Neural crest cell (in vitro differentiated cells): ENCODE data around the gene ZMYM1. TPM values are rescaled to one million over a fixed set of nuclear protein-coding genes. Genes with fewer than 3 reads are reported as not detected.

Experiments
- DNase-seq: peaks from one replicate; pipeline ENCODE4 v3.0.0; 2021; ENCODE audit warnings: low read depth, mixed read lengths, low spot score
- H3K27ac Mint-ChIP-seq: one replicate; pipeline ENCODE4 v1.8.0; 2021; ENCODE audit warnings: mild to moderate bottlenecking, mixed read lengths; ENCODE audit not compliant: unreplicated experiment
- H3K27me3 Mint-ChIP-seq: 2 replicates; pipeline ENCODE4 v1.8.0; 2021; ENCODE audit warnings: low read depth, mild to moderate bottlenecking, mixed read lengths
- H3K36me3 Mint-ChIP-seq: 2 replicates; pipeline ENCODE4 v1.8.0; 2021; ENCODE audit warnings: low read depth, mild to moderate bottlenecking, mixed read lengths
- H3K4me1 Mint-ChIP-seq: 2 replicates; pipeline ENCODE4 v1.8.0; 2021; ENCODE audit warnings: mixed read lengths
- H3K4me3 Mint-ChIP-seq: one replicate; pipeline ENCODE4 v1.8.0; 2021; ENCODE audit warnings: mild to moderate bottlenecking, mixed read lengths
- H3K9me3 Mint-ChIP-seq: 2 replicates; pipeline ENCODE4 v1.8.0; 2021; ENCODE audit warnings: mixed read lengths
- total RNA-seq: library from RNA; stranded (reverse); gene quantifications from 2 replicates; pipeline ENCODE4 v1.2.1, GENCODE V29; 2021
- TF ChIP-seq, protein P1 (sequence below): fragments of 200-600 bp; sonication (generic); conservative IDR thresholded peaks from 2 replicates; pipeline ENCODE4 v1.5.0; 2021; ENCODE audit warnings: antibody characterized with exemption, mild to moderate bottlenecking

ZMYM1 gene
- total RNA-seq, 1 donor from 2014 or later = 29.3 TPM

- TF ChIP-seq, protein P1, sequence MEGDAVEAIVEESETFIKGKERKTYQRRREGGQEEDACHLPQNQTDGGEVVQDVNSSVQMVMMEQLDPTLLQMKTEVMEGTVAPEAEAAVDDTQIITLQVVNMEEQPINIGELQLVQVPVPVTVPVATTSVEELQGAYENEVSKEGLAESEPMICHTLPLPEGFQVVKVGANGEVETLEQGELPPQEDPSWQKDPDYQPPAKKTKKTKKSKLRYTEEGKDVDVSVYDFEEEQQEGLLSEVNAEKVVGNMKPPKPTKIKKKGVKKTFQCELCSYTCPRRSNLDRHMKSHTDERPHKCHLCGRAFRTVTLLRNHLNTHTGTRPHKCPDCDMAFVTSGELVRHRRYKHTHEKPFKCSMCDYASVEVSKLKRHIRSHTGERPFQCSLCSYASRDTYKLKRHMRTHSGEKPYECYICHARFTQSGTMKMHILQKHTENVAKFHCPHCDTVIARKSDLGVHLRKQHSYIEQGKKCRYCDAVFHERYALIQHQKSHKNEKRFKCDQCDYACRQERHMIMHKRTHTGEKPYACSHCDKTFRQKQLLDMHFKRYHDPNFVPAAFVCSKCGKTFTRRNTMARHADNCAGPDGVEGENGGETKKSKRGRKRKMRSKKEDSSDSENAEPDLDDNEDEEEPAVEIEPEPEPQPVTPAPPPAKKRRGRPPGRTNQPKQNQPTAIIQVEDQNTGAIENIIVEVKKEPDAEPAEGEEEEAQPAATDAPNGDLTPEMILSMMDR = no peak
- Mint-ChIP-seq H3K36me3 (peaks cover 17% of the 10 kb centered on the region), H3K27ac (no peak overlapping the region), H3K4me1 (no peaks in the 10 kb centered on the region), H3K4me3 (no peak overlapping the region), H3K9me3 (no peaks in the 10 kb centered on the region), H3K27me3 (no peaks in the 10 kb centered on the region)
- DNase-seq = no peak
These were observed 36.5 kb downstream of the ZMYM1 start for GRCh38 chr1:35115459-35116383.

DNA sequence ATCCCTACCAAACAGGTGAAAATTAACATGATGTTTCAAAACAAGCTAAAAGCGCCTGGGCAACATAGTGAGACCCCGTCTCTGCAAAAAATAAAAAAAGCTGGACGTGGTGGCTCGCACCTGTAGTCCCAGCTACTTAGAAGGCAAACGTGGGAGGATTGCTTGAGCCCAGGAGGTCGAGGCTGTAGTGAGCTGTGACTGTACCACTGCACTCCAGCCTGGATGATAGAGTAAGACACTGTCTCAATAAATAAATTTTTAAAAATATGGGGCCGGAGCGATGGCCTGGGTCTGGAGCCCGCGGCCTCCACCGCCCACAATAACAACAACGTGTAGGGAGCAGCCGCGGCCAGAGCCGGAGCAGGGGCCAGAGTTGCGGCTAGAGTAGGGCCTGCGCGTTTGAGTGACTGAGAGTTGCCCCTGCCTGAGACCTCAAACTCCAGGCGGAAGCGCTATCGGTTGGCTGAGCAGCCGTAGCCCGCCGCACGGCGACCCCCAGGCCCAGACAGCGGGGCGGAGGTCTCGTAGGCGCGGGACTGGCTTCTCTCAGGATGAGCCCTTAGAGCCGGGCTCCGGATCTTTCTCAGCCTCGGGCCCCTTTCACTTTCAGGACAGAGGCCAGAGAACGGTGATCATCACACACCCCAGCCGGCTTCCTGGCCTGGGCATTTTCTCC is 41.4 kb downstream of the ZMYM1 start:
- TF ChIP-seq, protein P1 = no peak
- no peak for DNase-seq
- H3K36me3 Mint-ChIP-seq = peaks cover 11% of the 10 kb centered on the region

GRCh38 chr1:35122311-35122710 is 43.1 kb downstream of the ZMYM1 start:
- H3K9me3 Mint-ChIP-seq = peaks cover 10% of the 10 kb centered on the region
- no peak for DNase-seq
- peaks cover 6% of the 10 kb centered on the region for H3K36me3 Mint-ChIP-seq
- no peaks in the 10 kb centered on the region for H3K27me3 Mint-ChIP-seq
- TF ChIP-seq, protein P1 = no peak
- no peak overlapping the region for H3K4me3 Mint-ChIP-seq
- no peak overlapping the region for H3K27ac Mint-ChIP-seq
- H3K4me1 Mint-ChIP-seq = no peaks in the 10 kb centered on the region

More for the DNA sequence above, 41.4 kb downstream of the ZMYM1 start:
- no peaks in the 10 kb centered on the region for H3K4me1 Mint-ChIP-seq
- H3K4me3 Mint-ChIP-seq = no peak overlapping the region
- H3K27me3 Mint-ChIP-seq = no peaks in the 10 kb centered on the region
- H3K27ac Mint-ChIP-seq = no peak overlapping the region
- H3K9me3 Mint-ChIP-seq = peaks cover 3% of the 10 kb centered on the region

- no peaks in the 10 kb centered on the region for H3K4me1 Mint-ChIP-seq
- TF ChIP-seq, protein P1 = no peak
- no peaks in the 10 kb centered on the region for H3K27me3 Mint-ChIP-seq
- peaks cover 13% of the 10 kb centered on the region for H3K9me3 Mint-ChIP-seq
- DNase-seq = no peak
- no peak overlapping the region for H3K4me3 Mint-ChIP-seq
- no peaks in the 10 kb centered on the region for H3K36me3 Mint-ChIP-seq
- H3K27ac Mint-ChIP-seq = no peak overlapping the region
These were observed 47.4 kb downstream of the ZMYM1 start for GRCh38 chr1:35126546-35126945.

DNA sequence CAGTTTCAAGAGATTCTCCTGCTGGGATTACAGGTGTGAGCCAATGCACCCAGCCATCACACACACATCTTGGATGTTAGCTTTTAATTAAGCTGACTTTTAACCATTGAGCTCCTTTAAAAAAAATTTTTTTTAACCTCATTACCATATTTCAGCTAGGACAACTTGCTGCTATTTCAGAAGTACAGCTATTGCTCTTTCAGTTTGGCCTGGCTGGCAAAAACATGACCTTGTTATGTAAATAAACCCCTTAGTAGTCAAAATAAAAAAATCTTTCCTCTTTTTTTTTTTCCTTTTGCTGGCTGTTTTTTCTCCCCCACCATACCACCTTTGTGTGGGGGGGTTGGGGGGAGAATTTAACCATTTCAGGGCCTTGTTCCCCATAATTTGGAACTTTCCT is 49.9 kb downstream of the ZMYM1 start:
- no peak for DNase-seq
- H3K4me3 Mint-ChIP-seq = no peak overlapping the region
- peaks cover 13% of the 10 kb centered on the region for H3K9me3 Mint-ChIP-seq
- TF ChIP-seq, protein P1 = no peak
- H3K27me3 Mint-ChIP-seq = no peaks in the 10 kb centered on the region
- no peaks in the 10 kb centered on the region for H3K36me3 Mint-ChIP-seq
- no peak overlapping the region for H3K27ac Mint-ChIP-seq
- no peaks in the 10 kb centered on the region for H3K4me1 Mint-ChIP-seq
